GM19035 (cell line): ENCODE results near the gene CENPU.
A peak's percentile ranks its signal among the peaks of the same experiment; 100 is the strongest.
"Not testable (repeated sequence)": the region's sequence is repeated elsewhere in the genome, so short reads cannot be mapped to it uniquely, and the experiment has no call there.

Experiments
- ATAC-seq: cut with Tn5 transposase; IDR thresholded peaks from one replicate; pipeline ENCODE4 v1.9.1; 2021; ENCODE audit not compliant: unreplicated experiment

CENPU gene

DNA sequence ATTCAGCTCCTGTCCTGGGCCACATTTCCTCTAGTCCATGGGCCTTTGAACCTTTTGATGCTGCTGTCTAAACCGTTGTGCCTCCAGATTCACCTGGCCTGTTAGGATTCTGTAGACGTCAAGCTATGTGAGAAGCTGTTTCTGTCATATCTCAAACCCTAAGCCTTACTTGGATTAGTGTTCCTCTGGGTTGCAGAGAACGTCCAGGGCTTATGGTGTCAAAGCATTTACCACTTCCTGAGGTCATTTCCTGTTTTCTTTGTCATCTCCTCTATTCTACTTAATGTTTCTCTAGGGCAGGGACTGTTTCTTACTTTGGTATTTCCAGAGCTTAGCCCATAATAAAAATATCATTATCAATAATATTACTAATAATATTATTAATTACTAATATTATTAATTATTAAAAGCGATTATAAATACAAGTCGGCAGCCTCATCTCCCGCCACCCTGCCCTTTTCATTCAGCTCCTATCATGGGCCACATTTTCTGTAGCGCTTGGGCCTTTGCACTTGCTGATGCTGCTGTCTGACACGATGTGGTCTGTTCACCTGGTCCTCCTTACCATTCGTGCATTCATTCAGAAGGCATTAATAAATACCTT, 65.3 kb downstream of the CENPU start:
- ATAC-seq: no peak

DNA sequence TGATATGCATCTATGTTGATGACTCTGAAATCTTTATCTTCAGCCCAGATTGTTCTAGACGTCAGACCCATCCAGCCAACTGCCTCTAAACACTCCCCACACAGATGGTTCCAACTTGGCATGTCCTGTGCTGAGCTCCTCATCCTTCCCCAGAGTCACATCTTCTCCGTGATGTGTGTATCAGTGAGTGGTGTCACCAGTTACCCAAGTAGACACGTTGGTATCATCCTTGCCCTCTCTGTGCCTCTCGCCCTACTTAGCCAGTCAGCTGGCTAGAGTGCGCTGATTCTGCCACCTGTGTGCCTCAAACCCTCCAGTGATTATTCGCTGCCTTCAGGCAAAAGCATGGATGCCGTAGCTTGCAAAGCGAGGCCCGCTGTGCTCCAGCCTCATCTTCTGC, 65.8 kb downstream of the CENPU start:
- ATAC-seq: no peak

DNA sequence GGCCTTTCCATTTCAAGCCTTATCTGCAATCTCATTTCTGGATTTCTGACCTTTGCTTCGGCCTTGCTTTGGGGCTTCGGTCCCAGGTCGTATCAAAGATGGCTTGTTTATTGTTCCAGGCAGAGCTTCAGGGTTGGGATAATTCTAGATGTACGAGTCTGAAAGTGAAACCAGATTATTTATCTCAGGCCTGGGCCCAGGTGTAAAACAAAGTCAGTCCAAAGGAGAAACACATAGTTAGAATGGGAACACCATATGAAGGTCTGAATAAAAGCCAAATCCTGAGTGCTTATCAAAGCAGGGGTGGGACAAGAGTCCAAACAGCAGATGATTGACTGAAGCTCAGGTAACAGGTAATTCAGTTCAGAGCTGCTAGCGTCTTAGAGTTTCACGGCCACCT, 67.2 kb downstream of the CENPU start:
- ATAC-seq: no peak

DNA sequence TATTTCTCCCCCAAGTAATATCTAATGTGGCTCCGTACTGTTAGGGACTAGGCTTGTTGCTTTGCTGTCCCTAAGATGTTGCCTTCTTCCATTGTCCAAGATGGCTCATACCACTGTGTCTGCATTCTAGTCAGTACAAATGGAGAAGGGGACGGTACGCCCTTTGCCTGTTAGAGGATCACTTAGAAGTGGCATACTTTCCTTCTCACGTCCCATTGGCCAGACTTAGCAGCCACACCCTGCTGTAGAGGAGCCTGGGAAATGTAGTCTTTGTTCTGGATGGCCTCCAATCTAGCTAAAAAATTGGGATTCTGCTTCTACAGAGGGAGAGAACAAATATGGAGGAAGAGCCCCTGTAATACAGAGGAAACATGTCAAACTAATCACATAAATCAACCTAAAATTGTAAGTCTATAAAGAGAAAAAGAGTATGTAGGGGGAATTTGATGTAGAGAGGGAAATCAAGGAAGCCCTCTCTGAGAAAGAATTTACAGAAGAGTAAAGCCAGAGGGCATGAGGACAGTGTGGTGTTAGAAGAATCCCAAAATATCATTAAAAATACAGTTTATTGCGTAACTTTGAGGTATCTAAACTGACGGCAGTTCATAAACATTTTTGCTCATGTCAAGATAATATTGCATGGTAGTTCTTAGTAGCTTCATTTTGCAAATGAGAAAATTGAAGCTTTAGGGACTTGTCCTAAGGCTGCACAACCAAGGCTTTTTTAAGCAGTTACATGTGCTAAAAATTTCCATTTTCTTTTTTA, 69.3 kb downstream of the CENPU start:
- no peak for ATAC-seq

GRCh38 chr4:184662236-184662635, 71.7 kb downstream of the CENPU start:
- no peak for ATAC-seq

- no peak for ATAC-seq
Measured at GRCh38 chr4:184660978-184661377, 72.9 kb downstream of the CENPU start.

- ATAC-seq: not testable (repeated sequence)
Measured at GRCh38 chr4:184657820-184658219, 76.1 kb downstream of the CENPU start.

GRCh38 chr4:184657144-184657543, 76.8 kb downstream of the CENPU start:
- no peak for ATAC-seq

DNA sequence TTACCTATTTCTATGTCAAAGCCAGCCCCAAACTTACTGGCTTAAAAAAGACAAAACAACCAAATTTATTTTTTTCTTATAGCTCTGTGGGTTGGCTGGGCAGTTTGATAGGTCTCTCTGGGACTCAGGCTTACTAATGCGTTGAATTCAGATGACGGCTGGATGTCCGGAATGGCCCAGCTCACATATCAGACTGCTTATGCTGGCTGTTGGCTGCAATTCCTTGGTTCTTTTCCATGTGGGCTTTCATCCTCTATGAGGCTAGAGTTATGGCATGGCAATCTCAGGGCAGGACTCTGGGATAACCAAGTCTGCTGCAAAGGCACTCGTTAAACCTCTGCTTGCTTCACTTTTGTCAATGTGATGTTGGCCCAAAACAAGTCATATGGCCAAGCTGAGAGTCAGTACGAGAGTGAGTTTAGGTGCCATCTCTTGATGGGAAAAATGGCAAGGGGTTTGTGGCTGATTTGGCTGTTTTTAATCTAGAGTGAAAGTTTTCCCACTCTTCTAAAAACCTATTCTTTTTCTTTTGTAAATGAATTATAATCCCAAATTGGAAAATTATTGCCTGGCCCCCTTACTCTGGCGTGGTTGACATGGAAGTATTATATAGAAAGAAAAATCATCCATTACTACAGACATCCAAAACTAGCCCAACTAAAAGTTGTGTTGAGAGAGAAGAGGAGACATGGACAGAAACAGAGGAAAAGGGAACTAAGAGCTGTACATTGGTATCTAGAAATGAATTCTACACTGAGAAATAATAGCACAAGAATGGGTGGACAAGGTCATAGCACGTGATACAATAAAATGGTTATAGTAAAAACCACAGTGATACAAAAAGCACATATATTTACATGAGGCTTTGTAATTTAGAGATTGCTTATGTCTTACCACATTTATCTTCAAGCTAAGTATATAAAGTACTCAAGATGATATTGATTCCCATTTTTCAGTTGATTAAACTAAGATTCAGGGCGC, 77.7 kb downstream of the CENPU start:
- no peak for ATAC-seq

DNA sequence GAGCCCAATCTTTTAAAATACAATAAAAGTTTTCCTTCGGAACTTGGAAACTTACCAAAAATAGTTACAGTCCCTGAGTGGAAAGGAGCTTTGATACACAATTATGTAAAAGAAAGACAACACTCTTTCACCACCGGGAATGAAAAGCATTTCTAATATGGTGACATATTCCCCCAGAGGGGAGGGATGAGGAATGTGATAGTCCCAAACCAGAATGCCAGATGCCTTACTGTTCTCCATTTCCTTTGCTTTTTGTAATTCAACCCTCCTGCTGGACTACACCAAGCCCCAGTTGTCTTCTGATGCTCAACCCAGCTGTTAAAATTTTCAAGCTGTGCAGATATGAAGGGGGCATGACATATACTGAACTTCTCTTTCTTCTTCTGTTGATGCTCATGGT, 80.2 kb downstream of the CENPU start:
- ATAC-seq: no peak

- not testable (repeated sequence) for ATAC-seq
Measured at GRCh38 chr4:184652681-184653080, 81.2 kb downstream of the CENPU start.

DNA sequence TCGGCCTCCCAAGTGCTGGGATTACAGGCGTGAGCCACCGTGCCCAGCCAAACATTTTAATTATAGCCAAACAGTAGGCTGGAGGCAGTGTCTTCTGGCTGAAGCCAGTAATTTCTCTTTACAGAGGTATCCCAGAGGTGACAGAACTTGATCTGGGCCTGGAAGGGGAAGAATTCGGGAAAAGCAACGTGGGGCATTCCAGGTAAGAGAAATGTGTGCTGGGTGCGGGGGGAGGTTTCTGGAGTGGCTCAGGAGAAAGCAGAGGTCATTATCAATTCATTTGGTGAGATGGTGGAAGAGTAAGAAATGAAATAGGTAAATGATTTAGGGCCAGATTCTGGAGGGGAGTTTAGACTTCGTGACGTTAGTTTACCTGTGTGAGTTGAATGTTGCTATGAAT, 82.0 kb downstream of the CENPU start:
- no peak for ATAC-seq

- ATAC-seq: peak; percentile 14
Measured at GRCh38 chr4:184649971-184650855, 83.7 kb downstream of the CENPU start.

- peak; percentile 83 for ATAC-seq
Measured at GRCh38 chr4:184649026-184649970, 84.6 kb downstream of the CENPU start, which contains the start of the genes CASP3 and PRIMPOL. Gene CASP3, minus strand, starts transcription at chr4:184649447. Its CDS starts 10,994 bp downstream, at chr4:184638453. Gene PRIMPOL, plus strand, starts transcription at chr4:184649738. Its CDS starts 7,403 bp downstream, at chr4:184657141.

DNA sequence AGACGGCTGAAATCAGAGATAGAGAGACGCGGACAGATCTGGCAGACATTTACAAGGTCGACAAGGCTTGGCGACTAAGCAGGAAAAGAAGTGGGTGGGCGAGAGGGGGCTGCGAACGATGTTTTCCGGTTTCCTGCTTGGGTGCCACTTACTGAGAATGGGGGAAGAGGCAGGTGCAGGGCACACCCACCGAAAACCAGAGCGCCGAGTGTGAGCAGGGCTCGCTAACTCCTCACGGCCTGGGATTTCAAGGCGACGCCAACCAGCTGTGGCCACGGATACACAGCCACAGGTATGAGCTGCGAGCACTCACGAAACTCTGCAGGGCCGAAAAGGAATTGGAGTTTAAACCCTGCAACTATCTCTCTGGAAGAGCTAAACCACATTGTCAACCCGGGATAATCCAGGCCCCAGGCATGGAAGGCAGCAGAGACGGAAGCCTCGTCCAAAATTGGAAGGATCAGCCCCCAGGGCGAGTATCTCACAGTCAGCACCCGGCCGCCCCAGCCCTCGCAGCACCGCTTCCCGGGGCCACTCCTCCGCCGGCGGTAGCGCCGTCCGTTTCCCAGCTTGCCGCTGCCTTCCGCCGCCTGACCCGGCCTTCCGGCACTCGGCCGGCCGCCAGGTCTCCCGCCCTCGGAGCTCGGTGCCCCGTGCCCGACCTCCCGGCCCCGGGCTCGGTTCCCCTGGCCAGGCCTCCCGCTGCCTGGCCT, 85.4 kb downstream of the CENPU start:
- peak; percentile 29 for ATAC-seq

GRCh38 chr4:184648054-184648312, 85.9 kb downstream of the CENPU start:
- ATAC-seq: no peak

DNA sequence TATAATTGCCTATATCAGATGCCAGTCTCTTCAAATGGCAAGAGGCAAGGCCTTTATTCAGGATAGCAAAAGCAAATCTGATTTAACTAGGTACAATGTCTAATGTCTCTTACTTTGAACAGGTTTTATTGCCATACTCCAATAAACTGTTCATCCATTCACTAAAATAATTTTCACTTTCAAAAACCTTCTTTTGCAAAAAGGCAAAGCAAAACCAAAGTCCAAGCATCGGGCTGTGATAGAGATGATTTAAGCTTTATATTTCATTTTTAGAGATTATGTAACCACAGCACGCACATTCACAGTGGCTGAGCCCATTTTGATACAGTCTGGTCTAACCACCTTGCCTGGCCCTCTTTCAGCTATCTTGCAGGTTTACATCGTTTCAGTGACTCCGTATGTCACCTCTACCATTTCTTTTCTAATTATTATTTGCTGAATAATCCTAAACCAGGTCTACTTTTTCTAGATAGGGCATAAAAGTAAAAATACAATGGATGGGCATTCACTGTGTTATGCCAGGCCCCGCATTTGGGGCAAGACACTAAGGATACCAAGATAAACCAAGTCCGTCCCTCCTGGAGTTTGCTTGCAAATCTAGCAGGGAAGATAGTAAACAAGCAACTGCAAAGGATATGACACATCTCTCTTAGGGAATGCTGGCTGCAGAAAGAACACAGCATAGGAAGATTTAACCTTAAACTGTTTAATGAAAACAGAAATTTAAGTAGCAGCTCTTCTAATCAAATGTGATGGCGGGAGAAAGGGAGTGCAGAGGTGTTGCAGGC, 86.4 kb downstream of the CENPU start:
- ATAC-seq: no peak
